Measurements from ENCODE around the gene SLIT2. TPM values are rescaled to one million over a fixed set of nuclear protein-coding genes. Genes with fewer than 3 reads are reported as not detected.

SLIT2 gene
- total RNA-seq, 3 donors from 2014 or later, result 1.2 to 37.3 (median 4.2) TPM

DNA sequence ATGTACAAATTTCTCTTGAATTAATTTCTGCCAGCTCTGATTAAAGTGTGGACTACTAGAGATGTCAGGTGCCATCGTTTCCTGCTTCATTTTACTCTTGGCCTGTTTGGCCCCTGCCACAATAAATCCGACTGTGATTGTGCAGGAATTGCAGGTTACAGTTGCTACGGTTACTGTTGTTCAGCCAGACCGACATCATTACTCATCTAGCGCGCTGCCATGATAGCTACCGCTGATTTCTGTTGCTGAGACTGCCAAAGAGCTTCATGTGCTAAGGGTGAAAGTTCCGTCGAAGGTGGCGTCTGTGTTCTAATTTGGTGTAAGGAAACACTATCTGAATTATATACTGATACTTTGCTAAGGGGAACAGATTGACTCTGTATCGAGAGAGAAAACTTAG lies 22.1 kb downstream of the SLIT2 start:
- intact Hi-C loops (cut with DNase I, micrococcal nuclease), result no loop called here
- no peaks in the 10 kb centered on the region for H3K36me3 ChIP-seq (ENCODE audit: low read depth)
- DNase-seq (no peak), ATAC-seq (no peak)
- H3K4me3 ChIP-seq, result no peak overlapping the region
- TF ChIP-seq, protein P1, sequence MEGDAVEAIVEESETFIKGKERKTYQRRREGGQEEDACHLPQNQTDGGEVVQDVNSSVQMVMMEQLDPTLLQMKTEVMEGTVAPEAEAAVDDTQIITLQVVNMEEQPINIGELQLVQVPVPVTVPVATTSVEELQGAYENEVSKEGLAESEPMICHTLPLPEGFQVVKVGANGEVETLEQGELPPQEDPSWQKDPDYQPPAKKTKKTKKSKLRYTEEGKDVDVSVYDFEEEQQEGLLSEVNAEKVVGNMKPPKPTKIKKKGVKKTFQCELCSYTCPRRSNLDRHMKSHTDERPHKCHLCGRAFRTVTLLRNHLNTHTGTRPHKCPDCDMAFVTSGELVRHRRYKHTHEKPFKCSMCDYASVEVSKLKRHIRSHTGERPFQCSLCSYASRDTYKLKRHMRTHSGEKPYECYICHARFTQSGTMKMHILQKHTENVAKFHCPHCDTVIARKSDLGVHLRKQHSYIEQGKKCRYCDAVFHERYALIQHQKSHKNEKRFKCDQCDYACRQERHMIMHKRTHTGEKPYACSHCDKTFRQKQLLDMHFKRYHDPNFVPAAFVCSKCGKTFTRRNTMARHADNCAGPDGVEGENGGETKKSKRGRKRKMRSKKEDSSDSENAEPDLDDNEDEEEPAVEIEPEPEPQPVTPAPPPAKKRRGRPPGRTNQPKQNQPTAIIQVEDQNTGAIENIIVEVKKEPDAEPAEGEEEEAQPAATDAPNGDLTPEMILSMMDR (IDR thresholded peaks at IDR 0.05), result no peak
- no peaks in the 10 kb centered on the region for H3K4me1 ChIP-seq (ENCODE audit: low read depth)
- H3K9me3 ChIP-seq, result no peaks in the 10 kb centered on the region

DNA sequence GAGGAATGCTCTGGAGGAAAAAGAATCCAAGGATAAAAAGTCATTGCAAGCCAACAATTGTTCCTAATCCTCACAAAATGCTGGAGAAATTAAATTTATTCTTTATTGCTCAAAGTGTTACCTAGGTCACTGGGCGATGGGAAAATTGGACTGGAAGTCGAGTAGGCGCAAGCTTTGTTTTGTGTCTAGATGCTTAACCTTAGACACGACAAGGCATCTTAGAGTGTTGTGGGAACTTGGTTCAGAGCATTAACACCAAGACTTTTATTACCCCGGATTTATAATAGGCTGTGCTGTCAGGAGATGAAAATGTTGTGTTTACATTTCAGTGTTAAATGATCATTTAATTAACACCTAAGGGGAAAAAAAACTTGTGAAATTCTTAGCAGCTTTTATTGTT lies 25.1 kb downstream of the SLIT2 start:
- no peaks in the 10 kb centered on the region for H3K36me3 ChIP-seq (ENCODE audit: low read depth)
- DNase-seq, result no peak
- no peaks in the 10 kb centered on the region for H3K4me1 ChIP-seq (ENCODE audit: low read depth)
- intact Hi-C loops (cut with DNase I, micrococcal nuclease), result no loop called here
- H3K4me3 ChIP-seq, result no peak overlapping the region
- no peak for ATAC-seq
- TF ChIP-seq, protein P1 (IDR thresholded peaks at IDR 0.05), result no peak
- H3K9me3 ChIP-seq, result no peaks in the 10 kb centered on the region

DNA sequence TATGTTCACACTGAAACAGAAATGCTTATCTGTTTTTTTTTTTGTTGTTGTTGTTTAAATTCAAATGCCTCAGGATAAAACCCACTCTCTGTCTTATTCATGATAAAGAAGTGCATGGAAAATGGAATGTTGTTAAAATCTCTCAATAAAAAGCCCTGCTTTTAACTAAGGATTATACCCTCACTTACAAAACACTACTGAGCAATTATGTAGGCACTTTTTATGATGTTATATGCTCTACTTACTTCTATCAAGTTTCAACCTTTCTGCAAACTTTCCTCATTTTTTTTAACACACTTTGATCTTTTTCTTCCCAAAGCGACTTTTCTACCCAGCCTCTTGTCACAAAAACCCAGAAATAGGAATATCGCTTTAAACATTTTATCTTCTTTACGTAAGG lies 26.5 kb downstream of the SLIT2 start:
- TF ChIP-seq, protein P1 (IDR thresholded peaks at IDR 0.05), result no peak
- ATAC-seq (no peak), DNase-seq (no peak)
- H3K36me3 ChIP-seq (ENCODE audit: low read depth), result no peaks in the 10 kb centered on the region
- H3K4me3 ChIP-seq, result no peak overlapping the region
- no peaks in the 10 kb centered on the region for H3K9me3 ChIP-seq
- intact Hi-C loops (cut with DNase I, micrococcal nuclease), result no loop called here
- no peaks in the 10 kb centered on the region for H3K4me1 ChIP-seq (ENCODE audit: low read depth)

DNA sequence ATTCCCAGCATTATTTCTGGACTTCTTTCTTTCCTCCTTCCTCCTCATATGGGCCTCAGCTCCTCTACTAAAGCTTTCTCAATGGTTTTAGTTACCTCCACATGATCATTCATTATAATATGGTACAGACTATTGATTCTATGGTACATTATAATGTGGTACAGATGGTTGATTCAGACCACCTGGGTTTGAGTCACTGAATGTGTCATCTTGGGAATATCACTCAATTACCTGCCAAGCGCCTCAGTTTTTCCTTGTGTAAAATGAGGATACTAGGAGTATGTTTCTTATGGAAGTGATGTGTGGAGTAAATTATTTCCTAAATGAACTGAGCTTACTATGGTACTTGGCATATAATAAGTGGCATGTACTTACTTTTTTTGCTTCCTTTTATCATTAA lies 27.7 kb downstream of the SLIT2 start:
- TF ChIP-seq, protein P1 (IDR thresholded peaks at IDR 0.05), result no peak
- Histone ChIP-seq H3K36me3 (ENCODE audit: low read depth) (no peaks in the 10 kb centered on the region), H3K9me3 (no peaks in the 10 kb centered on the region), H3K4me3 (no peak overlapping the region), H3K4me1 (ENCODE audit: low read depth) (no peaks in the 10 kb centered on the region)
- intact Hi-C loops (cut with DNase I, micrococcal nuclease), result no loop called here
- DNase-seq, result no peak
- ATAC-seq, result no peak

DNA sequence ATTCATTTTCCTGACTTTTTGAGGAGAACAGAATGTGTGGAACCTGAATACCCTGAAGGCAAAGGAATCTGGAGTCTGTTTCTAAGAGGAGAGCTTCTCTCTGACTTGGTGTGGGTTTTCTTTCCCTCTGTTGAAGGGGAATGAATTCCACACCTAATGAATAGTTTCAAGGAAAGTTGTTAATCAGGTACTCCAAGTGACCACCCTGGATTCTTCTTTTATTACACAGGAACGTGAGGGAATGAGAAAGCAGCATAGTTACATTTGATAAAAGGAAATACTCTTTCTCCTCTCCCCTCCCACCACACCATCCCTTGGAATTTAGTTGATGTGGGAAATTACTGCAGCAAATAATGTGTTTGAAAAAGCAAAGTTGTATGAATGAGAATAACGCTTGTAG lies 29.7 kb downstream of the SLIT2 start:
- H3K4me1 ChIP-seq (ENCODE audit: low read depth), result no peaks in the 10 kb centered on the region
- no peaks in the 10 kb centered on the region for H3K9me3 ChIP-seq
- intact Hi-C loops (cut with DNase I, micrococcal nuclease), result no loop called here
- TF ChIP-seq, protein P1 (IDR thresholded peaks at IDR 0.05), result no peak
- no peaks in the 10 kb centered on the region for H3K36me3 ChIP-seq (ENCODE audit: low read depth)
- H3K4me3 ChIP-seq, result no peak overlapping the region
- no peak for DNase-seq
- no peak for ATAC-seq

DNA sequence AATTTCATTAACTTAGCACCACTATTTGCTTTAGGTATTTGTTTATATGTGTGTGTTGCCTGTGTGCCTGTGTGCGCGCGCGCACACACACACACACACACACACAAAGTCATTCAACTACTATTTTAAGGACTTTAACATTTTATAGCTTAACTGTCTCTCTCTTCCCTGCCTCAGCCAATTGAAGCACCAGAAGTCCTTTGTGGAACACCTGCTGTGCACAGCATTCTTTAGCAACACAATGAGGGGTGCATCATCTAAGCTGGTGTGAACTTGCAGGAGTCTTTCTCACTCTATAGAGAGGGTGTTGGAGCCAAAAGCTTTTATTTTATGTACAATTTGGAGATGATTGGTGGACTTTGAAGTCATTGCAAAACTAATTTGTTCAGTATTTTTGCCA lies 31.3 kb downstream of the SLIT2 start:
- Histone ChIP-seq H3K9me3 (no peaks in the 10 kb centered on the region), H3K4me3 (no peak overlapping the region), H3K36me3 (ENCODE audit: low read depth) (no peaks in the 10 kb centered on the region), H3K4me1 (ENCODE audit: low read depth) (no peaks in the 10 kb centered on the region)
- no peak for ATAC-seq
- intact Hi-C loops (cut with DNase I, micrococcal nuclease), result no loop called here
- no peak for DNase-seq
- TF ChIP-seq, protein P1 (IDR thresholded peaks at IDR 0.05), result no peak

Measured in mucosa of descending colon (tissue), 3 donors.